Brain microvascular endothelial cell (primary cell): ENCODE measurements around the gene B4GALT4.
"Not testable (repeated sequence)": the region's sequence is repeated elsewhere in the genome, so short reads cannot be mapped to it uniquely, and the experiment has no call there.

Experiments used
- DNase-seq: peaks from one replicate; pipeline ENCODE4 v3.0.0-alpha.2; 2020
- H3K27ac ChIP-seq: fragments of 250-450 bp; sonication (Bioruptor Pico); 2 replicates; pipeline ENCODE4 v1.5.1; 2020; ENCODE audit warnings: mild to moderate bottlenecking, moderate library complexity
- H3K27me3 ChIP-seq: fragments of 250-450 bp; sonication (Bioruptor Pico); replicated peaks from 2 replicates; pipeline ENCODE4 v1.5.1; 2020; ENCODE audit warnings: mild to moderate bottlenecking
- H3K36me3 ChIP-seq: fragments of 250-450 bp; sonication (Bioruptor Pico); replicated peaks from 2 replicates; pipeline ENCODE4 v1.5.1; 2020; ENCODE audit warnings: mild to moderate bottlenecking
- H3K4me3 ChIP-seq: 2 replicates; pipeline ENCODE4 v1.5.1; 2011; ENCODE audit warnings: low read depth, mild to moderate bottlenecking, control low read depth, low read length, moderate library complexity
- CTCF ChIP-seq: IDR thresholded peaks from 2 replicates; pipeline ENCODE4 v1.5.1; 2011; ENCODE audit warnings: low read depth, mild to moderate bottlenecking, moderate library complexity, low read length, control low read depth, inconsistent platforms; ENCODE audit errors: missing control alignments
- in situ Hi-C: cut with HindIII; loops from 2 replicates; pipeline ENCODE4 v1.10.0; 2017; ENCODE audit warnings: low sequenced_read_pairs, low pct_ligation_motif_present

The B4GALT4 gene

GRCh38 chr3:119276680-119277079 is 36.0 kb upstream of the B4GALT4 start:
- no peak for TF ChIP-seq CTCF
- no peak for DNase-seq
- H3K27ac ChIP-seq, result no peak overlapping the region
- H3K36me3 ChIP-seq, result no peaks in the 10 kb centered on the region
- H3K27me3 ChIP-seq, result no peaks in the 10 kb centered on the region
- H3K4me3 ChIP-seq, result no peak overlapping the region
- in situ Hi-C loops, result no loop called here

GRCh38 chr3:119270212-119270611 is 29.5 kb upstream of the B4GALT4 start:
- in situ Hi-C loops, DNase-seq, H3K36me3 ChIP-seq, H3K4me3 ChIP-seq, H3K27me3 ChIP-seq, H3K27ac ChIP-seq: not testable (repeated sequence)

- Histone ChIP-seq H3K27ac (no peak overlapping the region), H3K27me3 (no peaks in the 10 kb centered on the region), H3K4me3 (no peak overlapping the region), H3K36me3 (no peaks in the 10 kb centered on the region)
- in situ Hi-C loops, result no loop called here
- no peak for TF ChIP-seq CTCF
- DNase-seq, result no peak
Observed at GRCh38 chr3:119261055-119261454, 20.4 kb upstream of the B4GALT4 start.

- no peak for TF ChIP-seq CTCF
- H3K4me3 ChIP-seq, result no peak overlapping the region
- H3K36me3 ChIP-seq, result no peaks in the 10 kb centered on the region
- no peak overlapping the region for H3K27ac ChIP-seq
- DNase-seq, result no peak
- no peaks in the 10 kb centered on the region for H3K27me3 ChIP-seq
- in situ Hi-C loops, result no loop called here
Observed at GRCh38 chr3:119259821-119260220, 19.1 kb upstream of the B4GALT4 start.

- H3K27me3 ChIP-seq, result no peaks in the 10 kb centered on the region
- H3K27ac ChIP-seq, result no peak overlapping the region
- no peak for TF ChIP-seq CTCF
- DNase-seq, result no peak
- in situ Hi-C loops, result no loop called here
- H3K4me3 ChIP-seq, result no peak overlapping the region
- no peaks in the 10 kb centered on the region for H3K36me3 ChIP-seq
Observed at GRCh38 chr3:119258915-119259314, 18.2 kb upstream of the B4GALT4 start.

- H3K4me3 ChIP-seq, result no peak overlapping the region
- in situ Hi-C loops, result no loop called here
- no peak for DNase-seq
- TF ChIP-seq CTCF, result no peak
- H3K36me3 ChIP-seq, result no peaks in the 10 kb centered on the region
- H3K27me3 ChIP-seq, result no peaks in the 10 kb centered on the region
- no peak overlapping the region for H3K27ac ChIP-seq
Observed at GRCh38 chr3:119257654-119258410, 17.2 kb upstream of the B4GALT4 start.
